Stimulated activated CD4-positive, alpha-beta T cell treated with anti-CD3 and anti-CD28 coated beads, Interleukin-12 subunit alpha, Interleukin-12 subunit beta, amount 100 ng/mL, for 24 hours (primary cell): ENCODE measurements around the gene ACP7.
"Not testable (repeated sequence)": the region's sequence is repeated elsewhere in the genome, so short reads cannot be mapped to it uniquely, and the experiment has no call there.

Experiments
- DNase-seq, 2 experiments: peaks; one replicate each; pipeline ENCODE4 v3.0.0-alpha.2; 2020; ENCODE audit warnings: low read depth in 2 of 2

ACP7 gene

GRCh38 chr19:39106194-39106593 lies 22.0 kb downstream of the ACP7 start:
- DNase-seq = no peak

GRCh38 chr19:39109641-39110040 lies 25.5 kb downstream of the ACP7 start:
- no peak for DNase-seq

- DNase-seq = peak; percentile 43 to 75
Measured at GRCh38 chr19:39110263-39110967, 26.2 kb downstream of the ACP7 start.

GRCh38 chr19:39111593-39112199 lies 27.5 kb downstream of the ACP7 start:
- no peak for DNase-seq

- no peak for DNase-seq
Measured at GRCh38 chr19:39112338-39112890, 28.2 kb downstream of the ACP7 start.

GRCh38 chr19:39113199-39113598 lies 29.0 kb downstream of the ACP7 start:
- DNase-seq = no peak

- DNase-seq = no peak
Measured at GRCh38 chr19:39115105-39115847, 31.1 kb downstream of the ACP7 start.

GRCh38 chr19:39117023-39117422 lies 32.9 kb downstream of the ACP7 start:
- DNase-seq = not testable (repeated sequence)

GRCh38 chr19:39119830-39120229 lies 35.7 kb downstream of the ACP7 start:
- DNase-seq = no peak

- no peak for DNase-seq
Measured at GRCh38 chr19:39122934-39123731, 39.0 kb downstream of the ACP7 start.

- no peak for DNase-seq
Measured at GRCh38 chr19:39124136-39124764, 40.1 kb downstream of the ACP7 start.

GRCh38 chr19:39125199-39125553 lies 41.0 kb downstream of the ACP7 start:
- no peak for DNase-seq

GRCh38 chr19:39125554-39126311 lies 41.6 kb downstream of the ACP7 start, which contains the start of gene PAK4:
Gene PAK4, plus strand, starts transcription at chr19:39125786. Its CDS starts 43,768 bp downstream, at chr19:39169554.
- DNase-seq = peak; percentile 95 to 98

GRCh38 chr19:39126312-39127187 lies 42.4 kb downstream of the ACP7 start:
- DNase-seq = no peak

GRCh38 chr19:39127812-39128515 lies 43.8 kb downstream of the ACP7 start:
- no peak for DNase-seq

- no peak for DNase-seq
Measured at GRCh38 chr19:39128516-39129079, 44.4 kb downstream of the ACP7 start.

GRCh38 chr19:39129116-39129515 lies 44.9 kb downstream of the ACP7 start:
- DNase-seq = no peak
